Measurements from ENCODE around the gene TSC22D4. TPM values are rescaled to one million over a fixed set of nuclear protein-coding genes. Genes with fewer than 3 reads are reported as not detected.

The TSC22D4 gene
- total RNA-seq, 4 donors from 2014 or later, result 57.3 to 97.7 (median 68.0) TPM

DNA sequence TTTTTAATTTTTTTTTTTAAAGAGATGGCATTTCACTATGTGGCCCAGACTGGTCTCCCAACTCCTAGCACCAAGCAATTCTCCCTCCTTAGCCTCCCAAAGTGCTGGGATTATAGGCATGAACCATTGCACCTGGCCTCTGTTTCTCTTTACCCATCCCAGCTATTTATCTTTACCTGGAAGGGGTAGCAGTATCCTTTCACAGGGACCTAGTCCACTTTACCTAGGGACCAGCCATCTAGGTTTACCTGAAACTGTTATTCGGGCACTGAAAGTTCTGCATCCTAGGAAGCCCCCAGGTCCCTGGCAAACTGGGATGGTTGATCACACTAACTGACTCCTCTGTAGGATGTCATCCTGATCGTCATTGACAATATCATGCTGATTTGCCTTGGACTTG is 38.3 kb upstream of the TSC22D4 start:
- no peak overlapping the region for H3K4me3 ChIP-seq (ENCODE audit: low read depth, poor library complexity, severe bottlenecking)
- intact Hi-C loops (cut with DNase I; ENCODE audit: low total_unique reads), result no loop called here
- 78 to 91% methylated on average over 2 of the region's 2 CpGs for WGBS, 2 donors
- no peak for DNase-seq (ENCODE audit: low spot score in 2 of 2)
- TF ChIP-seq, protein P1, sequence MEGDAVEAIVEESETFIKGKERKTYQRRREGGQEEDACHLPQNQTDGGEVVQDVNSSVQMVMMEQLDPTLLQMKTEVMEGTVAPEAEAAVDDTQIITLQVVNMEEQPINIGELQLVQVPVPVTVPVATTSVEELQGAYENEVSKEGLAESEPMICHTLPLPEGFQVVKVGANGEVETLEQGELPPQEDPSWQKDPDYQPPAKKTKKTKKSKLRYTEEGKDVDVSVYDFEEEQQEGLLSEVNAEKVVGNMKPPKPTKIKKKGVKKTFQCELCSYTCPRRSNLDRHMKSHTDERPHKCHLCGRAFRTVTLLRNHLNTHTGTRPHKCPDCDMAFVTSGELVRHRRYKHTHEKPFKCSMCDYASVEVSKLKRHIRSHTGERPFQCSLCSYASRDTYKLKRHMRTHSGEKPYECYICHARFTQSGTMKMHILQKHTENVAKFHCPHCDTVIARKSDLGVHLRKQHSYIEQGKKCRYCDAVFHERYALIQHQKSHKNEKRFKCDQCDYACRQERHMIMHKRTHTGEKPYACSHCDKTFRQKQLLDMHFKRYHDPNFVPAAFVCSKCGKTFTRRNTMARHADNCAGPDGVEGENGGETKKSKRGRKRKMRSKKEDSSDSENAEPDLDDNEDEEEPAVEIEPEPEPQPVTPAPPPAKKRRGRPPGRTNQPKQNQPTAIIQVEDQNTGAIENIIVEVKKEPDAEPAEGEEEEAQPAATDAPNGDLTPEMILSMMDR (IDR thresholded peaks at IDR 0.05), result no peak
- no peak for TF ChIP-seq POLR2A (IDR thresholded peaks at IDR 0.05)

GRCh38 chr7:100516135-100516812 is 37.3 kb upstream of the TSC22D4 start:
- TF ChIP-seq, protein P1 (IDR thresholded peaks at IDR 0.05), result no peak
- no peak for TF ChIP-seq POLR2A (IDR thresholded peaks at IDR 0.05)
- intact Hi-C loops (cut with DNase I; ENCODE audit: low total_unique reads), result no loop called here
- H3K4me3 ChIP-seq (ENCODE audit: low read depth, poor library complexity, severe bottlenecking), result no peak overlapping the region
- 27 to 30% methylated on average over 4 of the region's 4 CpGs for WGBS, 2 donors
- DNase-seq (ENCODE audit: low spot score in 2 of 2), result peak; percentile 78 to 92

- WGBS, 2 donors, result 7 to 8% methylated on average over 2 of the region's 2 CpGs
- DNase-seq (ENCODE audit: low spot score in 2 of 2), result no peak
These were observed 36.1 kb upstream of the TSC22D4 start for GRCh38 chr7:100515072-100515532.

DNA sequence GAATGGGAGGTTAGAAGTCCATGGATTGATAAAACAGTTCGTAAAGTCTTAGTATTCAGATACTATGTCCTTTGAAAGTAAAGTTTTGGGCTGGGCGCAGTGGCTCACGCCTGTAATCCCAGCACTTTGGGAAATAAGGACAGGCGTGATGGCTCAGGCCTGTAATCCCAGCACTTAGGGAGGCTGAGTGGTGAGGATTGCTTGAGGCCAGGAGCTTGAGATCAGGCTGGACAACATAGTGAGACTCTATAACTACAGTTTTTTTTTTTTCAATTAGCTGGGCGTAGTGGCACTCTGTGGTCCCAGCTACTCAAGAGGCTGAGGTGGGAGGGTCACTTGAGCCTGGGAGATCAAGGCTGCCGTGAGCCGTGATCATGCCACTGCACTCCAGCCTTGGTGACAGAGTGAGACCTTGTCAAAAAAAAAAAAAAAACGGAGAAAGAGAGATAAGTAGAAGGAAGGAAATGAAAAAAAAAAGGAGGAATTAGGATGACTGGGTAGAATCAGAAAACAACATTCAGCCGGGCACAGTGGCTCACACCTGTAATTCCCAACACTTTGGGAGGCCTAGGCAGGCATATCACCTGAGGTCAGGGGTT is 34.3 kb upstream of the TSC22D4 start:
- no peak for DNase-seq (ENCODE audit: low spot score in 2 of 2)
- TF ChIP-seq POLR2A (IDR thresholded peaks at IDR 0.05), result no peak
- TF ChIP-seq, protein P1 (IDR thresholded peaks at IDR 0.05), result no peak
- WGBS, 2 donors, result 88 to 93% methylated on average over 9 of the region's 9 CpGs
- intact Hi-C loops (cut with DNase I; ENCODE audit: low total_unique reads), result no loop called here
- no peak overlapping the region for H3K4me3 ChIP-seq (ENCODE audit: low read depth, poor library complexity, severe bottlenecking)

More at GRCh38 chr7:100515072-100515532, 36.1 kb upstream of the TSC22D4 start:
- no peak overlapping the region for H3K4me3 ChIP-seq (ENCODE audit: low read depth, poor library complexity, severe bottlenecking)
- TF ChIP-seq, protein P1 (IDR thresholded peaks at IDR 0.05), result no peak
- TF ChIP-seq POLR2A (IDR thresholded peaks at IDR 0.05), result no peak
- intact Hi-C loops (cut with DNase I; ENCODE audit: low total_unique reads), result no loop called here

GRCh38 chr7:100510437-100511239 is 31.6 kb upstream of the TSC22D4 start:
- WGBS, 2 donors, result 88 to 92% methylated on average over 9 of the region's 9 CpGs
- intact Hi-C loops (cut with DNase I; ENCODE audit: low total_unique reads), result no loop called here
- DNase-seq (ENCODE audit: low spot score in 2 of 2), result no peak
- TF ChIP-seq, protein P1 (IDR thresholded peaks at IDR 0.05), result no peak
- no peak for TF ChIP-seq POLR2A (IDR thresholded peaks at IDR 0.05)
- H3K4me3 ChIP-seq (ENCODE audit: low read depth, poor library complexity, severe bottlenecking), result no peak overlapping the region

Measured in lower leg skin (tissue), 4 donors.